Measurements from ENCODE around the gene COL25A1.

DNA sequence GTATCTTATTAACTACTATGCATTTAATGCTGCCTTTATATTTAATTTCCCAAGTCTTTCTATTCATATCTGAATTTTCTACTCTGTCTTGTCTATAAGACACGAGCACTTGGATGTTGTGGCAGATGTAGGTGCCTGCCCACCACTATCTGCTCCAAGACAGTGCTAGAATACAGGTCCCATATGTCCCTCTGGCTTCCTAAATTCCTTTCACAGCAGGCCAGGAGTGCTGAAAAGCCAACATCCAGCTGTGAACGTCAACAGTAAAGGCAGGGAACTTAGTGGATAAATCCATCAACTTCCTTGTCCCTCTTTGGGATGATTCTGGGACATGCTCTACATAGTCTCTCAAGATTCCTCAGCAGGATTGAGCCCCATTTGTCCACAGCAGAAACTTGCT is 294.5 kb downstream of the COL25A1 start:
- TF ChIP-seq POLR2A (IDR thresholded peaks at IDR 0.05): no peak
- TF ChIP-seq, protein P1, sequence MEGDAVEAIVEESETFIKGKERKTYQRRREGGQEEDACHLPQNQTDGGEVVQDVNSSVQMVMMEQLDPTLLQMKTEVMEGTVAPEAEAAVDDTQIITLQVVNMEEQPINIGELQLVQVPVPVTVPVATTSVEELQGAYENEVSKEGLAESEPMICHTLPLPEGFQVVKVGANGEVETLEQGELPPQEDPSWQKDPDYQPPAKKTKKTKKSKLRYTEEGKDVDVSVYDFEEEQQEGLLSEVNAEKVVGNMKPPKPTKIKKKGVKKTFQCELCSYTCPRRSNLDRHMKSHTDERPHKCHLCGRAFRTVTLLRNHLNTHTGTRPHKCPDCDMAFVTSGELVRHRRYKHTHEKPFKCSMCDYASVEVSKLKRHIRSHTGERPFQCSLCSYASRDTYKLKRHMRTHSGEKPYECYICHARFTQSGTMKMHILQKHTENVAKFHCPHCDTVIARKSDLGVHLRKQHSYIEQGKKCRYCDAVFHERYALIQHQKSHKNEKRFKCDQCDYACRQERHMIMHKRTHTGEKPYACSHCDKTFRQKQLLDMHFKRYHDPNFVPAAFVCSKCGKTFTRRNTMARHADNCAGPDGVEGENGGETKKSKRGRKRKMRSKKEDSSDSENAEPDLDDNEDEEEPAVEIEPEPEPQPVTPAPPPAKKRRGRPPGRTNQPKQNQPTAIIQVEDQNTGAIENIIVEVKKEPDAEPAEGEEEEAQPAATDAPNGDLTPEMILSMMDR (IDR thresholded peaks at IDR 0.05): no peak
